K562 (cell line): ENCODE results near the gene HSD17B12. TPM values are rescaled to one million over a fixed set of nuclear protein-coding genes. Genes with fewer than 3 reads are reported as not detected.

Source experiments
- ATAC-seq: fragments of 200-7000 bp; cut with Tn5 transposase; 3 replicates; pipeline ENCODE4 v1.9.1; 2020; ENCODE audit warnings: moderate library complexity
- BruUV-seq: library from RNA; stranded (reverse); fragments of 400-500 nt; replicated peaks from 2 replicates; lab custom pipeline; 2021; lab: Mats Ljungman, UMichigan
- CTCF ChIA-PET: fragments of 300-600 bp; formaldehyde crosslinking; extraction: SDS; loops from one replicate; lab custom pipeline; 2021; ENCODE audit warnings: low intra/inter-chr PET ratio; lab: Yijun Ruan, JAX
- POLR2A ChIA-PET: fragments of 300-600, 350-650 bp; sonication (Branson Sonifier 250); formaldehyde crosslinking; extraction: SDS; loops from one replicate; lab custom pipeline; 2021; ENCODE audit warnings: antibody characterized with exemption, inconsistent platforms; lab: Yijun Ruan, JAX
- DNase-seq, 4 experiments: peaks; one replicate each; pipeline versions ENCODE4 v3.0.0 to v3.0.0-alpha.2; 2011 to 2018; ENCODE audit warnings: low spot score in 3 of 4, mixed read lengths in 3 of 4; ENCODE audit errors: extremely low read depth in 1 of 4
- FAIRE-seq: peaks from 2 replicates; lab custom pipeline; 2011; peaks lifted over from hg19 to GRCh38; lab: Jason Lieb, UNC
- H2AFZ ChIP-seq: 2 replicates; pipeline ENCODE4 v1.6.0; 2011; ENCODE audit warnings: low read depth, low read length, control low read depth, inconsistent platforms
- H3K27ac ChIP-seq: fragments of 200-600 bp; 3 replicates; pipeline ENCODE4 v1.8.0; 2011; ENCODE audit warnings: low read depth, mild to moderate bottlenecking, control low read depth, inconsistent platforms, low read length, moderate library complexity, mixed read lengths; ENCODE audit errors: extremely low read depth
- H3K27me3 ChIP-seq, 2 experiments: fragments of 300-600 bp in 1 of 2; 2 replicates in 1 of 2; 3 replicates in 1 of 2; pipeline versions ENCODE4 v1.6.0 to v1.8.0; 2011; ENCODE audit warnings: inconsistent platforms in 2 of 2, low read length in 2 of 2, mild to moderate bottlenecking in 1 of 2, mixed read lengths in 1 of 2, moderate library complexity in 1 of 2; ENCODE audit not compliant: control insufficient read depth in 2 of 2, insufficient read depth in 2 of 2
- H3K36me3 ChIP-seq: fragments of 300-600 bp; 3 replicates; pipeline ENCODE4 v1.8.0; 2011; ENCODE audit warnings: mild to moderate bottlenecking, low read length, inconsistent platforms; ENCODE audit not compliant: control insufficient read depth, insufficient read depth
- H3K4me1 ChIP-seq, 2 experiments: fragments of 200-600 bp in 1 of 2; replicated peaks in 1 of 2; 2 replicates in 1 of 2; 3 replicates in 1 of 2; pipeline versions ENCODE4 v1.5.1 to v1.8.0; 2011; ENCODE audit warnings: inconsistent platforms in 2 of 2, low read length in 2 of 2, mild to moderate bottlenecking in 1 of 2, mixed read lengths in 1 of 2, moderate library complexity in 1 of 2; ENCODE audit not compliant: control insufficient read depth in 2 of 2, insufficient read depth in 2 of 2
- H3K4me2 ChIP-seq: 2 replicates; pipeline ENCODE4 v1.6.1; 2011; ENCODE audit warnings: low read length, control low read depth, inconsistent platforms, mixed read lengths; ENCODE audit not compliant: insufficient read depth
- H3K4me3 ChIP-seq: fragments of 200-600 bp; sonication (generic), shearing (Covaris generic); 2 replicates; pipeline ENCODE4 v1.5.1; 2016; ENCODE audit warnings: control low read depth, inconsistent platforms
- H3K79me2 ChIP-seq: fragments of 200-600 bp; 3 replicates; pipeline ENCODE4 v1.8.0; 2011; ENCODE audit warnings: low read length, inconsistent platforms; ENCODE audit not compliant: control insufficient read depth, insufficient read depth
- H3K9ac ChIP-seq, 2 experiments: 2 replicates each; pipeline versions ENCODE4 v1.6.0 to v1.6.1; 2011; ENCODE audit warnings: low read depth in 2 of 2, low read length in 2 of 2, control low read depth in 1 of 2, inconsistent platforms in 1 of 2, mild to moderate bottlenecking in 1 of 2, mixed read lengths in 1 of 2; ENCODE audit not compliant: insufficient read depth in 1 of 2
- H3K9me1 ChIP-seq: one replicate; pipeline ENCODE4 v1.6.0; 2011; ENCODE audit warnings: inconsistent platforms, mild to moderate bottlenecking, low read length, moderate library complexity; ENCODE audit not compliant: control insufficient read depth, insufficient read depth
- H3K9me3 ChIP-seq: replicated peaks from 2 replicates; pipeline ENCODE4 v1.5.1; 2011; ENCODE audit warnings: low read depth, low read length, inconsistent platforms; ENCODE audit not compliant: control insufficient read depth, insufficient read depth
- H4K20me1 ChIP-seq: replicated peaks from 2 replicates; pipeline ENCODE4 v1.6.1; 2011; ENCODE audit warnings: low read length, inconsistent platforms, mixed read lengths; ENCODE audit not compliant: control insufficient read depth, insufficient read depth
- CBFB ChIP-seq: sonication (generic); formaldehyde crosslinking; IDR thresholded peaks from 2 replicates; pipeline ENCODE4 v1.4.0; 2020; ENCODE audit warnings: mild to moderate bottlenecking, missing genetic modification reagents
- DNMT1 ChIP-seq: fragments of 450-650 bp; IDR thresholded peaks from 2 replicates; pipeline ENCODE4 v1.6.1; 2016; ENCODE audit warnings: antibody characterized with exemption, mild to moderate bottlenecking
- FOSL1 ChIP-seq: fragments of 200-800 bp; sonication (Bioruptor generic); conservative IDR thresholded peaks from 2 replicates; pipeline ENCODE4 v1.6.1; 2016; ENCODE audit warnings: missing genetic modification characterization, missing compliant biosample characterization
- ILF3 ChIP-seq: fragments of 450-650 bp; IDR thresholded peaks from 2 replicates; pipeline ENCODE4 v1.6.1; 2018; ENCODE audit warnings: antibody characterized with exemption, mild to moderate bottlenecking, moderate library complexity, borderline replicate concordance
- NCOA6 ChIP-seq: fragments of 450-650 bp; IDR thresholded peaks from 2 replicates; pipeline ENCODE4 v1.6.1; 2017; ENCODE audit warnings: mild to moderate bottlenecking
- NFE2 ChIP-seq: IDR thresholded peaks from 2 replicates; pipeline ENCODE4 v1.6.1; 2014; ENCODE audit warnings: antibody characterized with exemption, low read depth
- NFE2L1 ChIP-seq: fragments of 450-650 bp; IDR thresholded peaks from 2 replicates; pipeline ENCODE4 v1.6.1; 2016; ENCODE audit warnings: missing genetic modification characterization, low read depth, mild to moderate bottlenecking, missing compliant biosample characterization, moderate library complexity, borderline replicate concordance
- NFRKB ChIP-seq: fragments of 450-650 bp; IDR thresholded peaks from 2 replicates; pipeline ENCODE4 v1.6.1; 2016; ENCODE audit warnings: low read depth
- POLR2B ChIP-seq: fragments of 450-650 bp; IDR thresholded peaks from 2 replicates; pipeline ENCODE4 v1.6.1; 2018; ENCODE audit warnings: low read depth; ENCODE audit not compliant: partially characterized antibody
- SRSF3 ChIP-seq: fragments of 200-400 bp; formaldehyde crosslinking; IDR thresholded peaks from 2 replicates; pipeline ENCODE4 v1.6.1; 2016; ENCODE audit warnings: mild to moderate bottlenecking, low read length, moderate library complexity; ENCODE audit not compliant: insufficient read depth
- XRCC4 ChIP-seq: IDR thresholded peaks from one replicate; pipeline ENCODE4 v1.6.1; 2011; ENCODE audit not compliant: insufficient read depth, insufficient read length; ENCODE audit errors: extremely low read depth
- ZNF232 ChIP-seq: sonication (generic); formaldehyde crosslinking; IDR thresholded peaks from 2 replicates; pipeline ENCODE4 v1.8.0; 2022; ENCODE audit warnings: mild to moderate bottlenecking, missing genetic modification reagents
- ZNF75A ChIP-seq: fragments of 450-650 bp; formaldehyde crosslinking; IDR thresholded peaks from 2 replicates; pipeline ENCODE4 v1.4.0; 2020; ENCODE audit warnings: mild to moderate bottlenecking
- ZNF830 ChIP-seq: fragments of 250-450 bp; sonication (Bioruptor Pico); IDR thresholded peaks from 2 replicates; pipeline ENCODE4 v1.5.0; 2021; ENCODE audit warnings: mild to moderate bottlenecking
- WGBS: fragments of 100-300 bp; shearing (Covaris generic); methylation state at CpG from one replicate; pipeline ENCODE4 v1.1.6; 2016; ENCODE audit warnings: low coverage, mixed read lengths; ENCODE audit not compliant: insufficient coverage; ENCODE audit errors: missing lambda C conversion rate; 5-methylcytosine and 5-hydroxymethylcytosine counted together
- in situ Hi-C: fragments of 300-500 bp; cut with MboI; formaldehyde crosslinking; loops from 4 replicates; pipeline ENCODE4 v1.15.0; 2018; ENCODE audit warnings: inconsistent platforms, mixed read lengths
- intact Hi-C: fragments of 100-400 bp; cut with micrococcal nuclease; formaldehyde crosslinking; loops from 2 replicates; pipeline ENCODE4 v1.14.2; 2022
- polyA plus RNA-seq, 8 experiments: library from polyadenylated mRNA; depleted of rRNA in 4 of 8; stranded (reverse) in 5 of 8; unstranded in 3 of 8; fragments of >200 nt; fragmentation: Nextera tagmentation in 2 of 8; fragmentation: Illumina TruSeq in 1 of 8; extraction: Ambion mirVana in 2 of 8; extraction: Trizol in 1 of 8; gene quantifications; 2 replicates each; pipeline versions ENCODE4 v1.2.1 to v1.2.3, GENCODE V29; 2011 to 2014; ENCODE audit warnings: inconsistent platforms in 1 of 8, missing spikeins in 1 of 8
- total RNA-seq, 7 experiments: library from RNA; depleted of rRNA in 6 of 7; stranded (reverse); fragments of >200 nt in 6 of 7; fragmentation: Illumina TruSeq in 2 of 7; extraction: Trizol in 2 of 7; gene quantifications; 2 replicates each; pipeline versions ENCODE4 v1.2.1 to v1.2.3, GENCODE V29; 2011 to 2021; ENCODE audit warnings: low replicate concordance in 1 of 7
- TF ChIP-seq, protein P1 (sequence below): fragments of 250-450 bp; sonication (Bioruptor Pico); IDR thresholded peaks from 2 replicates; pipeline ENCODE4 v1.4.0; 2020; ENCODE audit warnings: mild to moderate bottlenecking, moderate library complexity
- TF ChIP-seq, protein P2 (sequence below), 2 experiments: fragments of 200-800 bp in 1 of 2; sonication (Bioruptor generic) in 1 of 2; sonication (generic) in 1 of 2; formaldehyde crosslinking in 1 of 2; IDR thresholded peaks in 1 of 2; conservative IDR thresholded peaks in 1 of 2; 2 replicates each; pipeline versions ENCODE4 v1.5.0 to v1.6.1; 2016 to 2020; ENCODE audit warnings: missing compliant biosample characterization in 1 of 2, missing genetic modification characterization in 1 of 2, missing genetic modification reagents in 1 of 2
- TF ChIP-seq, protein P3 (sequence below): IDR thresholded peaks from 2 replicates; pipeline ENCODE4 v1.6.1; 2014; ENCODE audit warnings: antibody characterized with exemption
- TF ChIP-seq, protein P4 (sequence below): fragments of 450-650 bp; IDR thresholded peaks from 2 replicates; pipeline ENCODE4 v1.6.1; 2016; ENCODE audit warnings: low read depth, mild to moderate bottlenecking, moderate library complexity

HSD17B12 gene
- total and polyA plus RNA-seq, 9 of the 15 experiments (the other 6 are each of a cell fraction or from before 2014, with no cell fraction given): 9.1 to 34.5 (median 23.3) TPM

DNA sequence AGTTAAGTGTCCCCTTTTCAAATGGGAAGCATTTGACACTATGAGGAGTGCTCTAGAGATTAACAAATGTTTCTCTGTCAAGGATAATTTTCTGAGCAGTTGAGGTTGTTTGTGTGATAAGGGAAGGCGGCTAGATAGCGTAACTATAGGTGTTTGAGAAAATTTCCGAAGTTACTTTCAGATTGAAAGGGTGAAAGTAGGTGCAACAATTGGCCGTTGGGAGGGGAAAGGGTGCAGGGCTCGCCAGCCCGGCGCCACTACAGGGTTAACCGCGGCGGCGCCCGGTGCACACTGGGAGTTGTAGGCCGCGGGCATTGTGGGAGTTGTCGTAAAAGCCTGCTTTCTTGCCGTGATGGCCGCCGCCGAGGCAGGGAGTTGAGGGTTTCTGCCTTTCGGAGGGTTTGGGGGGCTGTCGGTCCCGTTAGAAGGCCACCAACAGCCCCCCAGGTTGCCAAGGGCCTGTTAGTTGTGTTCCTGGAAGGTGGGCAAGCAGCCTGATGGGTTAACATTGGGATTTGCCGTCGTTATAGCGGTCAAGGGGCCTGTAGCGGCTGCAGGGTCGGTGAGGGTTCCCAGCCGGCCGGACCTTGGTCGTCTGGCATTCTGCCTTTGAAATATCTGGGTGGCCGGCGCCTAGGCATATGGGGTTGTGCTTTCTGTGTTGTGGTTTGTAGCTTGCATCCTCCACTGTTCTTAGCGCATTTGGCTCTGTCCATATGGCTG lies 36.5 kb upstream of the HSD17B12 start:
- peak overlapping the region; percentile 81 for H3K27ac ChIP-seq
- FAIRE-seq: peak; percentile 77
- POLR2A ChIA-PET: no interaction called here
- TF ChIP-seq, protein P1, sequence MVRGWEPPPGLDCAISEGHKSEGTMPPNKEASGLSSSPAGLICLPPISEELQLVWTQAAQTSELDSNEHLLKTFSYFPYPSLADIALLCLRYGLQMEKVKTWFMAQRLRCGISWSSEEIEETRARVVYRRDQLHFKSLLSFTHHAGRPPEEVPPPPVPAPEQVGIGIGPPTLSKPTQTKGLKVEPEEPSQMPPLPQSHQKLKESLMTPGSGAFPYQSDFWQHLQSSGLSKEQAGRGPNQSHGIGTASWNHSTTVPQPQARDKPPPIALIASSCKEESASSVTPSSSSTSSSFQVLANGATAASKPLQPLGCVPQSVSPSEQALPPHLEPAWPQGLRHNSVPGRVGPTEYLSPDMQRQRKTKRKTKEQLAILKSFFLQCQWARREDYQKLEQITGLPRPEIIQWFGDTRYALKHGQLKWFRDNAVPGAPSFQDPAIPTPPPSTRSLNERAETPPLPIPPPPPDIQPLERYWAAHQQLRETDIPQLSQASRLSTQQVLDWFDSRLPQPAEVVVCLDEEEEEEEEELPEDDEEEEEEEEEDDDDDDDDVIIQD (CRISPR knock-in tag): no peak
- TF ChIP-seq ZNF232 (CRISPR knock-in tag) (no peak), ILF3 (no peak), DNMT1 (no peak), POLR2B (no peak), CBFB (CRISPR knock-in tag) (no peak), NFRKB (peak; percentile 93), ZNF830 (CRISPR knock-in tag) (no peak), NCOA6 (no peak), NFE2 (no peak), ZNF75A (CRISPR knock-in tag) (no peak), XRCC4 (no peak), NFE2L1 (no peak), FOSL1 (tag) (peak; percentile 51), SRSF3 (no peak)
- TF ChIP-seq, protein P2, sequence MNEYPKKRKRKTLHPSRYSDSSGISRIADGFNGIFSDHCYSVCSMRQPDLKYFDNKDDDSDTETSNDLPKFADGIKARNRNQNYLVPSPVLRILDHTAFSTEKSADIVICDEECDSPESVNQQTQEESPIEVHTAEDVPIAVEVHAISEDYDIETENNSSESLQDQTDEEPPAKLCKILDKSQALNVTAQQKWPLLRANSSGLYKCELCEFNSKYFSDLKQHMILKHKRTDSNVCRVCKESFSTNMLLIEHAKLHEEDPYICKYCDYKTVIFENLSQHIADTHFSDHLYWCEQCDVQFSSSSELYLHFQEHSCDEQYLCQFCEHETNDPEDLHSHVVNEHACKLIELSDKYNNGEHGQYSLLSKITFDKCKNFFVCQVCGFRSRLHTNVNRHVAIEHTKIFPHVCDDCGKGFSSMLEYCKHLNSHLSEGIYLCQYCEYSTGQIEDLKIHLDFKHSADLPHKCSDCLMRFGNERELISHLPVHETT (CRISPR knock-in tag; conservative IDR thresholded peaks at IDR 0.05 in 1 of 2, IDR thresholded peaks at IDR 0.05 in 1 of 2): no peak; a peak in 1 of 4 replicates
- TF ChIP-seq, protein P3, sequence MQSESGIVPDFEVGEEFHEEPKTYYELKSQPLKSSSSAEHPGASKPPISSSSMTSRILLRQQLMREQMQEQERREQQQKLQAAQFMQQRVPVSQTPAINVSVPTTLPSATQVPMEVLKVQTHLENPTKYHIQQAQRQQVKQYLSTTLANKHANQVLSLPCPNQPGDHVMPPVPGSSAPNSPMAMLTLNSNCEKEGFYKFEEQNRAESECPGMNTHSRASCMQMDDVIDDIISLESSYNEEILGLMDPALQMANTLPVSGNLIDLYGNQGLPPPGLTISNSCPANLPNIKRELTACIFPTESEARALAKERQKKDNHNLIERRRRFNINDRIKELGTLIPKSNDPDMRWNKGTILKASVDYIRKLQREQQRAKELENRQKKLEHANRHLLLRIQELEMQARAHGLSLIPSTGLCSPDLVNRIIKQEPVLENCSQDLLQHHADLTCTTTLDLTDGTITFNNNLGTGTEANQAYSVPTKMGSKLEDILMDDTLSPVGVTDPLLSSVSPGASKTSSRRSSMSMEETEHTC: no peak
- TF ChIP-seq, protein P4, sequence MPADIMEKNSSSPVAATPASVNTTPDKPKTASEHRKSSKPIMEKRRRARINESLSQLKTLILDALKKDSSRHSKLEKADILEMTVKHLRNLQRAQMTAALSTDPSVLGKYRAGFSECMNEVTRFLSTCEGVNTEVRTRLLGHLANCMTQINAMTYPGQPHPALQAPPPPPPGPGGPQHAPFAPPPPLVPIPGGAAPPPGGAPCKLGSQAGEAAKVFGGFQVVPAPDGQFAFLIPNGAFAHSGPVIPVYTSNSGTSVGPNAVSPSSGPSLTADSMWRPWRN: no peak

More for the DNA sequence above, 36.5 kb upstream of the HSD17B12 start:
- Histone ChIP-seq H3K4me1 (peaks cover 0 to 4% of the 10 kb centered on the region in 2 experiments; a peak in 1 of 5 replicates), H3K4me3 (peak overlapping the region; percentile 74), H3K9me3 (no peaks in the 10 kb centered on the region), H3K9me1 (no peaks in the 10 kb centered on the region), H3K36me3 (no peaks in the 10 kb centered on the region), H3K27me3 (0 out of 5 replicates have a peak, but pooled peaks cover 0 to 1% of the 10 kb centered on the region in 2 experiments), H3K9ac (peak overlapping the region; percentile 90 to 92), H4K20me1 (no peaks in the 10 kb centered on the region), H3K4me2 (peak overlapping the region; percentile 96), H3K79me2 (peaks cover 15% of the 10 kb centered on the region), H2AFZ (peak overlapping the region; percentile 88)
- WGBS: under 1% methylated on average over 32 of the region's 33 CpGs
- CTCF ChIA-PET: no interaction called here
- intact Hi-C loops (no loop called here), in situ Hi-C loops (no loop called here)
- ATAC-seq (peak; percentile 100), DNase-seq (peak; percentile 90 to 93 (median 91))
- TSS peak; percentile 82 for BruUV-seq
